GM19452 (cell line): ENCODE measurements around the gene ARV1.
"Not testable (repeated sequence)": the region's sequence is repeated elsewhere in the genome, so short reads cannot be mapped to it uniquely, and the experiment has no call there.

Experiments used
- ATAC-seq: cut with Tn5 transposase; IDR thresholded peaks from one replicate; pipeline ENCODE4 v1.9.1; 2021; ENCODE audit not compliant: unreplicated experiment

The ARV1 gene

DNA sequence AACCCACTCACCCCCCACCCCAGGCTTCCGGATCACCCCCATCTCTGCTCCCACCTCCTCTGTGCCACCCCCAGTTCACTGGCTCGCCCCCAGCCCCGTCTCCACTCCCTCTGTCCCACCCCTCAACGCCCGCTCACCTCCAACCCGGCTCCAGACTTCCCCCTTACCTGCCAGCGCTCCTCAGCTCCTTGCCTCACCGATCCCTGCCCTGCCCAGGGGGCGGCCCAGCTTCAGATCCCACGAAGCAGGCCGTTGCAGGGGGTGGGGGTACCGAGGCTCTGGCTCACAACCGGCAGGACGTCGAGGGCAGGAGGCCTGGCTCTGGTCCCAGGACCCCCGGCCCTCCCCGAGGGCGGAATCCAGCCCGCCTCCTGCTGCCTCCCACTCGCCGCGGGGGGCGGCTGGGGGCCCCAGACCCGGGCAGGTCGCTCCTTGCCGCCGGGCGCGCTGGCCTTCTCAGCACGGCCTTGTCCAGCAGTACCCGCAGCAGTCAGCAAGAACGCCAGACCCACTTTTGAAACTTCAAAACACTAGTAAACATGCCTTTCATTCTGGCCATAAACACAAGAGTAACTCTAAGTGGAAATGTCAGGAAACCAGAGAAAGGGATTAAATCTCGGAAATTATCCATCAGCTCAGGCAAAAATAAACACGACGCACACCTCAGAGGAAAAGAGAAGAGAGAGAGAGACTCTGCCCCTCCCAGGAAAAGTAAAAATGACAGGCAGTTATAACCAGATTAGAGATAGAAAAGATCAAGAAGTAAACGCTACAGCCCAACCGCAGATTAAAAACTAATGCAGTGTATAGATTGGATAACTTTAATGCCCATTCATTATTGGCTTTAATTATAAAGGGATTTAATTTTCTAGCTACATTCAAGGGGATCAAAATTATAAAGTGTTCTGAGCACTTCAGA, 62.2 kb downstream of the ARV1 start:
- no peak for ATAC-seq

DNA sequence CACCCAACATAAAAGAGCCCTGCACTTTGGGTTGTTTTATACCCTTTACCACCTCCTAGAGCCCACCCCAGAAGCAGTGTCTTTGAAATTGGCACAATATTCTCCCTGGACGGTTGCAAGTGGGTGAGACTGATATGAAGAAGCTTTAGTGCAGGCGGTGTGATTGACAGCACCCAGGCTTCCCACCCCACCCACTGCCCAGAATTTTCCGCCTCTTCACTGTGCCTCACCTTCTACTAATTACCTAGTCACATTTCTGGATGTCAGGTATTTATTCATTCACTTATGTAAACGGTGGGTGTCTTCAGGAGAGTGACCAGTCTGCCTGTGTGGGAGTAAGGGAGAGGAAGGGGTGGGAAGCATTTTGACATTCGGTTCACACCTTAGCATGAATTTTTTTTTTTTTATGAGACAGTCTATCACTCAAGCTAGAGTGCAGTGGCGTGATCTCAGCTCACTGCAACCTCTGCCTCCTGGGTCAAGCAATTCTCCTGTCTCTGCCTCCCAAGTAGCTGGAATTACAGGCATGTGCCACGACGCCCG, 62.9 kb downstream of the ARV1 start:
- ATAC-seq = no peak

- no peak for ATAC-seq
Measured at GRCh38 chr1:231044588-231044987, 65.7 kb downstream of the ARV1 start.

DNA sequence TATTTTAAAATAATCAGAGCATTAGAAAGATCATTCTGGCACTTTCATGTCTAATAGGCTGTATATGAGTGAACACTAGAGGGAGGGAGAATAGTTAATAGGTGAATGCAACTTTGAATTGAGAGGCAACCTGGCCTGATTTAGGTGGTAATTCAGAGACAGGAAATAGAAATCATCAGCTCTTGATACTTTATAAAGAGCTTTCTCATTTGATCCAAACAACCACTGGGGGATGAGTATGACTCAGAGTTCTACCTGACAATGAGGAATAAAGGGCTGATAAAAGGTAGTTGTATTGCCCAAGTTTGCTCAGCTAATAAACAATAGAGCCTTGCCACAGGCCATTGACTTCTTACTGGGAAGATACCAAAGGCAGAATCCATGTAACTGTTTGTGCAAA, 66.4 kb downstream of the ARV1 start:
- ATAC-seq = no peak

GRCh38 chr1:231045921-231046729, 67.2 kb downstream of the ARV1 start:
- ATAC-seq = not testable (repeated sequence)

- no peak for ATAC-seq
Measured at GRCh38 chr1:231046730-231047395, 68.0 kb downstream of the ARV1 start.

DNA sequence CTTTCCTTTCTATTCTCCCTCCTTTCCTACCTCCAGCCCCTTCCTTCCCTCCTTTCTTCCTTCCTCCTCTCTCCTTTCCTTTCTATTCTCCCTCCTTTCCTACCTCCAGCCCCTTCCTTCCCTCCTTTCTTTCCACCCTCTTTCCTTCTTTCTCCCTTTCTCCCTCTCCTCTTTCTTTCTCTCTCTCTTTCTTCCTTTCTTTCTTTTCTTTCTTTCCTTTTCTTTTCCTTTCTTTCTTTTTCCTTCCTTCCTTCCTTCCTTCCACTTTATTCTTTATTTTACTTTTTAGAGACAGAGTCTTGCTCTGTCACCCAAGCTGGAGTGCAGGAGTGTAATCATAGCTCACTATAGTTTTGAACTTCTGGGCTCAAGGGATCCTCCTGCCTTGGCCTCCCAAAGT, 68.6 kb downstream of the ARV1 start:
- not testable (repeated sequence) for ATAC-seq

- not testable (repeated sequence) for ATAC-seq
Measured at GRCh38 chr1:231048419-231048818, 69.5 kb downstream of the ARV1 start.

DNA sequence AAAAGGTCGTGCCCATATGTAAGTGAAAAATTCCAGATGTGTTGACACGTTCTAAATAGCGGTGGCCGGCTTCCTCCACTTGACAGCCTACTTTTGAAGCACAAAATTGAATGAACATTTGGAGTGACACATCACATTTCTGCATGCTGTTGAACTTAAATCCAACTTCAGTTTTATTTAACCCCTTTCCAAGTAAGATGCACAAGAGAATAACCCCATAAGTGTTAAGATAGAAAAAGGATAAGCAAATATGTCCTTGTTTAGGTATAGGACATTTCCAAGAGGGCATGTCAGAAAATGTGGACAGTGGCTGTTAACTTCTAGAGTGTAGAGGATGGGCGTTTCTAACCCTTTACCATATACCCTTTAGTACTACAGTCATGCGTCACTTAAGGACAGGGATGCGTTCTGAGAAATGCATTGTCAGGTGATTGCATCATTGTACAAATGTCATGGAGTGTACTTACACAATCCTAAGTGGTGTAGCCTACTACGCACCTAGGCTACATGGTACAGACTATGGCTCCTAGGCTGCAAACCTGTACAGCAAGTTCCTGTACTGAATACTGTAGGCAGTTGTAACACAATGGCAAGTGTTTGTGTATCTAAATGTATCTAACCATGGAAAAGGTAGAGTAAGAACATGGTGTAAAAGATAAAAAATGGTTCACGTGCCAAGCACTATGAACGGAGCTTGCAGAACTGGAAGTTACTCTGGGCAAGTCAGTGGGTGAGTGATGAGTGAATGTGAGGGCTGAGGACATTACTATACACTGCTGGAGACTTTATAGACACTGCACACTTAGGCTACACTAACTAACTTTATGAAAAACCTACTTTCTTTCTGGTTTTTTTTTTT, 70.5 kb downstream of the ARV1 start:
- no peak for ATAC-seq
